SK-N-DZ (cell line): ENCODE measurements around the gene POTEH. TPM values are rescaled to one million over a fixed set of nuclear protein-coding genes. Genes with fewer than 3 reads are reported as not detected.
"Not testable (repeated sequence)": the region's sequence is repeated elsewhere in the genome, so short reads cannot be mapped to it uniquely, and the experiment has no call there.

Source experiments
- DNase-seq: peaks from one replicate; pipeline ENCODE4 v3.0.0-alpha.2; 2015; ENCODE audit warnings: low spot score
- polyA plus RNA-seq, 2 experiments: library from polyadenylated mRNA; depleted of rRNA; stranded (reverse); fragments of >200 nt; gene quantifications; 2 replicates each; pipeline ENCODE4 v1.2.3, GENCODE V29; 2014

Gene POTEH
- 0.07 TPM in 1 of 2 replicates, not detected in the other for polyA plus RNA-seq (2014; cell fraction: cytosol; rRNA removed)
- polyA plus RNA-seq (2014; cell fraction: nucleus; rRNA removed) = 0.29 and 0.32 TPM in 2 replicates

DNA sequence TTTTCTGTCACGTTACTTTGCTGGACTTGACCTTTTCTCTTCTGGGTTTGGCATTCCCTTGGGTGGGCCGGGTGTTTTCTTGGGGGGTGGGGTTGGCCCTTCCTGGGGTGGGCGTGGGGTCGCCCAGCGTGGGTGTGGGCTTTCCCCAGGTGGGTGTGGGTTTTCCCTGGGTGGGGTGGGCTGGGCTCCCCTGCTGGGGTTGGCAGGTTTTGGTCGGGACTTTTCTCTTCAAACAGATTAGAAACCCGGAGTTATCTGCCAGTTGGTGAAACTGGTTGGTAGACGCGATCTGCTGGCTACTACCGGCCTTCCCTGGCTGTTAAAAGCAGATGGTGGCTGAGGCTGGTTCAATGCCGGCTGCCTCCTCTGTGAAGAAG is at the start of gene POTEH:
Gene POTEH, plus strand, starts transcription at position 278 of the 377 bp plus-strand sequence. Its CDS starts 52 bp downstream, at position 330.
- DNase-seq = not testable (repeated sequence)

DNA sequence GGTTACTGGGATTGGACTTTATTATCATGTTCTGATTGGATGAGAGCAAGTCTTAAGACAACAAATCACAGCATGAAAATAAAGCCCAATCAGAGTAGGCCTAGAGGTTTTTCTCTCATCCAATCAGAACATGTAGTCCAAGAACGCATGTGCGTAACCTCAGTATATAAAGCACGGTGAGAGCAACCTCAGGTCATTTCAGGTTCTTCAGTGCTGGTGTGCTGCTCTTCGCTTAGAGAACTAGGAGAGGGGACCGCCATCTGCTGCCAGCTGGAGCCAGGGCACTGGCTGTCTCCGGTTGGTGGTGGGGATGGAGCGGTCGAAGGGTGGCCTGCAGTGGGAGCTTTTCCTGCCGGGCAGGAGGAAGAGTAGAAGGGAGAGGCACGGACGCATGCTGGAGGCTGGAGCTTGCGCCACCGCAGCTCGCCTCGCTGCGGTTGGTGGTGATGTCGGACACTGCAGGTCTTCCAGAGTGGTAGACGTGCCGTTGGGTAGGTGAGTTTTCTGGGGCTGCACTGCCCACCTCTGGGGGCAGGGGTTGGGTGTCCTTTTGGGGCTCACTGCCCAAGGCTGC is 47.5 kb upstream of the POTEH start:
- not testable (repeated sequence) for DNase-seq

DNA sequence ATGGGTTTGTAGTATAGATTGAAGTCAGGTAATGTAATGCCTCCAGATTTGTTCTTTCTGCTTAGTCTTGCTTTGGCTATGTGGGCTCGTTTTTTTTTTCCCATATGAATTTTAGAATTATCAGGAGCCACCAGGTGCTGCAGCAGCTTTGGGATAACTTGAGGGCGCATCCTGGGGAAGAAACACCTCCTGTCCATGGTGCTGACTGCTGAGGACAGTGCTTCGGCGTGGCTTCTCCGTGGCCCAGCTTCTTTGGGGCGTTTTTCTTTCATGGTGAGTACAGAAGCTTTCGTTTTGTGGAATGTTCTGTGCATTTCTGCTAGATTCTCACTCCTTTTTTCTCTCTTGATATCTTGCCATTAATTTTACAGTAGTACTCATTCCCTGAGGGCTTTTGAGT is 37.9 kb upstream of the POTEH start:
- DNase-seq = not testable (repeated sequence)

DNA sequence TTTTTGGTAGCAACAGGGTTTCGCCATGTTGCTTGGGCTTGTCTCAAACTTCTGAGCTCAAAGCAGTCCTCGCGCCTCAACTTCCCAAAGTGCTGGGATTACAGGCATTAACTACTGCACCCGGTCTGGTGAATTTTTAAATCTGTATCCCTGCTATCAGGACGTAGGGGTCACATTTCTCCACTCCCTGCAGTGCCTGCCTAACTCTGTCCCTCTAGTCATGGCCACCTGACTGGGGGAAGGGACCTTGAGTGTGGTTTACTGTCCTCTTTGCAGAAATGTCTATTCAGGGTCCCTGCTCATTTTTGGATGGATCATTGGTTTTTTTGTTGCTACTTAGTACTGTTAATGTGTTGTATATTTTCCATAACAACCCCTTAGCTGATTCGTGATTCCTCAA is 37.1 kb upstream of the POTEH start:
- DNase-seq = not testable (repeated sequence)

DNA sequence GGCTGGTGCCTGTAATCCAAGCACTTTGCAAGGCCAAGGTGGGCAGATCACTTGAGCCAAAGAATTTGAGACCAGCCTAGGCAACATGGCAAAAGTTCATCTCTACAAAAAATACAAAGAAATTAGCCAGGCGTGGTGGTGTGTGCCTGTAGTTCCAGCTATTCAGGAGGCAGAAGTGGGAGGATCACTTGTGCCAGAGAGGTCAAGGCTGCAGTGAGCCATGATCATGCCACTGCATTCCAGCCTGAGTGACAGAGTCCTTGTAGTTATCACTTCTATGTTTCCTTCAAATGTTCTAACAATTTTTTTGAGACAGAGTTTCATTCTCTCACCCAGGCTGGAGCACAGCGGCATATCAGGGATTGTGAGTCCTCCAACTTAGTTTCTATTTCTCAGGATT is 36.6 kb upstream of the POTEH start:
- DNase-seq = not testable (repeated sequence)

DNA sequence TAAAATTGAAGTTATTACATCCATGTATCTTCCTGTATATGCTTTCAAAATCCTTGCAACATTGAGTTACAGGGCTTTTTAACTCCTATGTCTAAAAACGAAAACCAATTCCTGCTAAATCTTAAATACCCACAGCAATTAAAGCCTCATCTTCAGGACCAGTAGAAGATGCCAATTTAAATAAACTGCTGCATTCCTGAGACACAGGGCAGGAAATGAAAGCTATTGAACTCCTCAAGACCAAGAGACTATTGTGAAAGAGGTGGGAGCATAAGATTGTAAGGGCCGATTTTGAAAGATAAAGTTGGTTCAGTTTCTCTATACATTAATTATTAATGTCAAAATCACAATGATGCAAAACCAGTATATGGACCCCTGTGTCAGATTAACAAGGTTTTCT is 28.7 kb upstream of the POTEH start:
- not testable (repeated sequence) for DNase-seq

DNA sequence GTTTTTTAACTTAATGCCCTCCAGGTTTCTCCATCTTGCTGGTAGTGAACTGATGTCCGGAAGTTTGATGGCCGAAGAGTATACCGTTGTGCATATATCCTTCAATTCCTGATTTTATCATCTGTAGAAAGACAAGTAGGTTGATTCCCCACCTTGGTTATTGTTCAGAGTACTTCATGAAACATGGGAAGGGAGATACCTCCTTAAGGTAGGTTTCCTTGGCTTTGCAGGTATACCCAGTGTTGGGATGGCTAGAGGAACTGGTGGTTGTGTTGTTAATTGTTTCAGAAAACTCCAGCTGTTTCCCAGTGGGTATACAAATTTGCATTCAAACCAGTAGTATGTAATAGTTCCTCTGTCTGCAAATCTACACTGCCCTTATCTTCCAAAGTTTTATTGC is 25.1 kb upstream of the POTEH start:
- not testable (repeated sequence) for DNase-seq

DNA sequence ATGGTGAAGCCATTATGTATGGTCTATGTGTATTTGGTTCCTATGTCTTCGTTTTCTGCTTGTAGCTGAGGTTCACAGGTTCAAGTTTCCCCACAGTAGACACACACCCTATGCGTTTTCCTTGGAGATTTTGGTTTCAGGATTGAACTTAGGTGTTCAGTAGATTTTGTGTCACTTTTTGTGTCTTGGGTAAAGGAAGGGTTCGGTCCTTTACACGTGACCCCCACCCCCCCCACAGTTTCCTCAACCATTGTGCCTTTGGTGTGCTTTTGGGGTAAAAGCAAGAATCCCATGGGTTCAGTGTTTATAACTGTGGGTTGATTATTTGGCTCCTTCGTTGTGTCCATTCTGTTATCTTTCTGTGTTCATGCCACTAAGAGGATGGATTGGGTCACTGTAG is 24.3 kb upstream of the POTEH start:
- DNase-seq = not testable (repeated sequence)

DNA sequence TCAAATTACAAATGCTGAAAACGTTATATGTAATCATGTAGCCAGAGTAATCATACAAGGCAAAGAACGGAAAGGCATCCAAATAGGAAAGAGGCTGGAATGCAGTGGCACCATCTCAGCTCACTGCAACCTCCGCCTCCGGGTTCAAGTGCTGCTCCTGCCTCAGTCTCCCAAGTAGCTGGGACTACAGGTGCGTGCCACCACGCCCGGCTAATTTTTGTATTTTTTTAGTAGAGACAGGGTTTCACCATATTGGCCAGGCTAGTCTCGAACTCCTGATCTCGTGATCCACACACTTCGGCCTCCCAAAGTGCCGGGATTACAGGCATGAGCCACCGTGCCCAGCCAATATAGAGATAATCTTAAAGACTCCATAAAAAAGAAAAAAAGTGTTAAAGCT is 20.4 kb upstream of the POTEH start:
- not testable (repeated sequence) for DNase-seq

DNA sequence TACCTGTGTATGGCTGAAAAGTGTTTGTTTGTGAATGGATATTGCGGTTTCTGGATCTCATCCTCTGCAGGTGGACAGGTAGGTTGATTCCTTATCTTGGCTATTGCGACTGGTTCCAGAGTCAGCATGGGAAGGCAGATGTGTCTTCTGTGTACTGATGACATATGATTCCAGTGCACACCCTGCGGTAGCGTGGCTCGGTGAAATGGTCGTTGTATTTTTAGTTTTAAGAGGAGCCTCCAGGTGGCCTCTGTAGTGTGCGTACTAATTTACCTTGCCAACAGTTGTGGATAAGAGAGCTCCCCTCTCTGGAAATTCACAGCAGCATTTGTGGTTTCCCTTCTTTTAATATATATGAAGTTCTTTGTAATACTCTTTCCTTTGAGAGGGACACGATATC is 10.1 kb upstream of the POTEH start:
- not testable (repeated sequence) for DNase-seq

DNA sequence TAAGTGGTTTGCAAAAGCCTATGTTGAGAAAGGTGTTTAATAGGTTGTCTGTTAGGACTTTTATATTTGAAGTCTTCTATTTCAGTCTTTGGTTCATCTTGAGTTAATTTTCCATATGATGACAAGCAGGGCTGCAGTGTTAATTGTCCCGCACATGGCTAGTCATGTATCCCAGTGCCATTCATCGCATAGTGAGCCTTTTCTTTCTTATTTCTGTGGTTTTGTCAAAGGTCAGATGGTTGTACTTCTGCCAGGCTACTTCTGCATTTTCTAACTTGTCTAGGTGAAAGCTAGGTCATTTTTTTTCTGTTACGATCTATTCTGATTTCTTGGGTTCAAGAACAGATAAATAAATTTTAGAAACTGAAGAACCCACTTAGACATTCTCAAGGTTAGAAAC is 5.7 kb upstream of the POTEH start:
- not testable (repeated sequence) for DNase-seq

DNA sequence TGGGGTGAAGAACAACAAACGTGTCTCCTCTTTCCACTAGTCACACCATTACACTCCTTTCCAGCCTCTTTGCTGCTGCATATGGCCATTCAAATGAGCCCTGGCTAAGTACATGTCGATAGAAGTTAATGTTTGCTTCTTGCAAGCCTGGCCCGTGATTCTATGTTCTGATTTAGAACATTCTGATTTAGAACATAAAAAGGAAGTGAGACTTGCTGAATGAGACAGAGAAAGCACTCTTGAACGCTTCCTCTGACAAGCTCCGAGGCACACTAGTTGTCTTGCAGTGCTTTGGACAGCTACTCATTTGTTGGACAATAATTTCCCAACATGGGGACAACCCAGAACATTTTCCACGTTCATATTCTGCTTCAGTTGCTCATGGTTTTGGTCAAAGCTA is 5.1 kb upstream of the POTEH start:
- DNase-seq = not testable (repeated sequence)

DNA sequence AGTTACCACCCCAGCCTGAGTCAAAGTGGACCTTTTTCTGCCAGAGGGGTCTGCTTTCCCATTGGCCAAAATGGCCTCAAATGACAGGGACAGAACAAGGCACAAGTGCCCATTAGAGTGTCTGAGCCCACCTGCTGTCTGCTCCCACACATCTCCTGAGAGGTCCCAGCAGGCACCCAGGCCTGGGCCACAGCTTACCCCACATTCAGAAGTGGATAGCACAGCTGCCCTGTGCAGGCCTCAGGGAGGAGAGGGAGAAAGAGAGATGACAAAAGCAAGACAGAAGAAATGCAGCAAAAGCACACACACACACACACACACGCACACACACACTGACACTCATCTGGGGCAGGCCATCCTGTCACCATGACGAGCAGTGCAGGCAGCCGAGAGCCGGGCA is 4.2 kb upstream of the POTEH start:
- DNase-seq = not testable (repeated sequence)

DNA sequence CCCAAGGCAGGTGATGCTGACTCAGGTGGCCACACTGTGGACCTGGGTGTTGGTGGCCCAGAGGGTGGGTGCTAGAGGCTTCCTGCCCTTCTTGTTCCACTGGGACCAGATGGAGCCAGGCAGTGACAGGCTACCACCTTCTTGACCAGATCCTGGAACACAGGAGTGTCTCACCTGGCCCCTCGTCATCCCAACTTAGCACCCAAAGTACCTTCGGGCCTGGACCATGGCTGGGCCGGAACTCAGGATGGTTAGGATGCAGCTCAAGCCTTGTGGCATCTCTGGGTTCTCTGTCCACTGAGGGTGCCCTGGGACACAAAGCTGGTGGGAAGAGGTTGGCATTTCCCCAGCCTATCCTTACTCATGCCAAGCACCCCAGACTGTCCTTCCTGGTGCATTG is 2.7 kb upstream of the POTEH start:
- not testable (repeated sequence) for DNase-seq

DNA sequence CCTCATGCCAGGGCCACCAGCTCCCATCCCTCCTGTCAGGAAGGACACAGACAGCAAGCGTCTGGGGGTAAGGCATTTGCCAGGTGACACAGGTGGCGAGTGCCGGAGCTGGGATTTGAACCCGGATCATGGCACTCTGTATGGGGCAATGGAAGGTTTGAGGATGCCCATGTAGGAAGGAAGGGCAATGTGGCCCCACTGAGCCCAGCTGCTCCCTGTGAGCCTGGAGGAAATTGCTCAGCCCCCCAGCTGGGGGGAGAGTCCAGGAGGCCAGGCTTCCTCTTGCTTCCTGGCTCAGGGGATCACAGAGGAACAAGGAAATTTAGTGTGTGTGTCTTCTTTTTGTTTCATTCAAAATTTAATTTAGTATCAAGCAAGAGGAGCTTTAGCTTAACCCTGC is 2.1 kb upstream of the POTEH start:
- DNase-seq = not testable (repeated sequence)

DNA sequence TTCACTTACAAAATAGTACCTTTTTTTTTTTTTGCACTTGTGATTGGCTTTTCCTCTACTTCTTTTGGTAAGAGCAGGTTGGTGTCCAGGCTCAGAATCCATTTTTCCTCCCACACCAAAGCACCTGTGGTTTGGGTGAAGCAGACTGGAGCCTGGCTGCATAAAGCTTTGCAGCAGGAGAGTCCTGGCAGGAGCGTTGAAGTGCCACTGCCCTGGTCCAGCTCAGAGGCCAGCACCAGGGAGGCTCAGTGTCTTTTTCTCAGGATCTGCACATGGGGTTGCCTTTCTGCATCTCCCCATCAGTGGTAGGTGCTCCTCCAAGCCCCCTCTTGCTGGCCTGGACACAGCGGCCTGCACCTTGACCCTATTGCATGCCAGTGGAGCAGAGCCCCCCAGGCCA is 1.7 kb upstream of the POTEH start:
- not testable (repeated sequence) for DNase-seq

DNA sequence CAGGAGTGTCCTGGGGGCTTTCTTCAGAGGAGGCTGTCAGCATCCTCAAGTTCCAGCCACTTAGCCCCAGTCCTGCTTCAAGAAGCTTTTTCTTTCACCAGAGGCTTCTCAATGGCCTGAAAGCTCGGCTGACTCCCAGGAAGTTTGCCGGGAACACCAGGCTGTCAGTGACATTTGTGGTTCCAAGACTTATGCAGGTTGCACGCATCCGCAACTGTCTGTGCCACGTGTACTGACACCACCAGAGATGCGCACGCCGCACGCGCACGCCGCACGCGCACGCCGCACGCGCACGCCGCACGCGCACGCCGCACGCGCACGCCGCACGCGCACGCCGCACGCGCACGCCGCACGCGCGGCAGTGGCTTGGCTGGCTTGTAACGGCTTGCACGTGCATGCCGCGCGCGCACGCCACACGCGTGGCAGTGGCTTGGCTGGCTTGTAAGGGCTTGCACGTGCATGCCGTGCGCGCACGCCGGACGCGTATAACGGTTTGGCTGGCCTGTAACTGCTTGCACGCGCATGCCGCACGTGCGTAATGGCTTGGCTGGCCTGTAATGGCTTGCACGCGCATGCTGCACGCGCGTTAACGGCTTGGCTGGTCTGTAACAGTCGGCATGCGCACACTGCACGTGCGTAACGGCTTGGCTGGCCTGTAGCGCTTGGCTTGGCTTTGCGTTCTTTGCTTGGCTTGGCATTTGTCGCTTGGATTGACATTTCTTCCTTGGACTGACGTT is 646 bp upstream of the POTEH start:
- not testable (repeated sequence) for DNase-seq

DNA sequence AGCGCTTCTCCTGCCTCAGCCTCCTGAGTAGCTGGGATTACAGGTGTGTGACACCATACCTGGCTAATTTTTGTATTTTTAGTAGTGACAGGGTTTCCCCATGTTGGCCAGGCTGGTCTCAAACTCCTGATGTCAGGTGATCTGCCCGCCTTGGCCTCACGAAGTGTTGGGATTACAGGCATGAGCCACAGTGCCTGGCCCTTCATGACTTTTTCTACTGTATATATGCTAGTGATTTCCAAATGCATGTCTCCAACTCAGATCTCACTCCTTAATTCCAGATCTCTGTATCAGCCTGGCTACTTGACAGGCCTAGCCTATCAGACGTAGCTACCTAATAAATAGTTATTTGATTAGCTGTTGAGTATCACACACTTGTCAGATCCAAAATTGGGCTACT is 23.8 kb downstream of the POTEH start:
- DNase-seq = not testable (repeated sequence)

DNA sequence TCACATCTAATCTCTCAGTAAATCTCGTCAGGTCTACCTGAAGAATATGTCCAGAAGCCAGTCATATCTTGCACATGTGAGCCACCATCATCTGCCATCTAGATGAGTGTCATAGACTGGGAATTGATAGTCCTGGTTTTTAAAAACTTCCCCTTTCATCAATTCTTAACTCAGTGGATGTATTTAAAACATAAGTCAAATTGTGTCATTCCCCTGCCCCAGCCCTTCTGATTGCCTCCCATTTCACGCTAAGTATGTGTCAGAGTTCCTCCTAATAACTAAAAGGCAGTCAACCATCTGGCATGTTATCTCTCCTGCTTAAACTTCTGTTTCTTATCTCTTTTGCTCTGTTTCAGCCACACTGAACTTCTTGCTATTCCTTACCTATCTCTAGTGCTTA is 24.3 kb downstream of the POTEH start:
- DNase-seq = not testable (repeated sequence)

DNA sequence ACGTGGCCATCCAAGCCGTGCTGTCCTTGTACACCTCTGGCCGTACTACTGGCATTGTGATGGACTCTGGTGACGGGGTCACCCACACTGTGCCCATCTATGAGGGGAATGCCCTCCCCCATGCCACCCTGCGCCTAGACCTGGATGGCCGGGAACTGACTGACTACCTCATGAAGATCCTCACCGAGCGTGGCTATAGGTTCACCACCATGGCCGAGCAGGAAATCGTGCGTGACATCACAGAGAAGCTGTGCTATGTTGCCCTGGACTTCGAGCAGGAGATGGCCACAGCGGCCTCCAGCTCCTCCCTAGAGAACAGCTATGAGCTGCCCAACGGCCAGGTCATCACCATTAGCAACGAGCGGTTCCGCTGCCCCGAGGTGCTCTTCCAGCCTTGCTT is 32.1 kb downstream of the POTEH start:
- DNase-seq = not testable (repeated sequence)

DNA sequence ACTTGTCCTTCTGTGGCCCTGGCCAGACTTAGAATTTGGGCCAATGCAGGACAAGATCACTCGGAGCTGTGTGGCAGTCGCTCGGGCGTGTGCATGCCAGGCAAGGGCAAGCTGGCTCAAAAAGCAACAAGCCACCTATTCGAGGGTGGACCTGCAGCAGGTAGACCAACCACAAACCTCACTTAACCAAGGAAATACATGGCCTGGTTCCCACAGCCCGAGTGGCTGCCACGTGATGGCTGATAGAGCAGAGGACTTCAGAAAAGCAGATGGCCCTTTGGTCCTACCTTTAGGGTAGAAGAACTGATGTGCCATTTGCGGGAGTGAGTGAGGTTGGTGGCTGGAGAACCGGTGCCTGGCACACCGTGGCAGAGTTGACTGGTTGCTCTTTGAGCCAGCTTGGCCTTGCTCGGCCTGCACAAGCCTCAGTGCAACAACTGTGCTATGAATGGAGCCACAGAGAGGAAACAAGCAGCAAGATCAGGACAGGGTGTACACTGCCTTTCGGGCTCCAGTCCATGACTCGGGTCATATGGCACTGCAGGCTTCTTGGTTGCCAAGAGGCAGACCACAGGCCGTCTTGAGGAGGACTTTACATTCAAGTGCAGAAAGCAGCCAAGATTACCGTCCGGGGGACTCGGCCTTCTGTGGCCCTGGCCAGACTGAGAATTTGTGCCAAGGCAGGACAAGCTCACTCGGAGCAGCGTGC is 39.5 kb downstream of the POTEH start:
- DNase-seq = not testable (repeated sequence)

DNA sequence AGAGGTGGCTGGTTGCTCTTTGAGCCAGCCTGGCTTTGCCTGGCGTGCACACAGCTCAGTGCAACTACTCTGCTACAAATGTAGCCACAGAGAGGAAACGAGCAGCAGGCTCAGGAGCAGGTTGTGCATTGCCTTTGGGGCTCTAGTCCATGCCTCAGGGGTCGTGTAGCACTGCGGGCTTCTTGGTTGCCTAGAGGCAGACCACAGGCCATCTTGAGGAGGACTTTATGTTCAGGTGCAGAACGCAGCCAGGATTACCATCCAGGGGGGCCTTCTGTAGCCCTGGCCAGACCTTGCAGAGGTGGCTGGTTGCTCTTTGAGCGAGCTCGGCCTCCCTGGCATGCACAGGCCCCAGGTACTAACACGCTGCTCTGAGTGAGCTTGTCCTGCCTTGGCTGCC is 41.2 kb downstream of the POTEH start:
- not testable (repeated sequence) for DNase-seq
